GM12872 (cell line): ENCODE measurements around the gene PHF1.
A peak's percentile ranks its signal among the peaks of the same experiment; 100 is the strongest.

ENCODE experiments used
- CTCF ChIP-seq: IDR thresholded peaks from 3 replicates; pipeline ENCODE4 v1.5.1; 2011; ENCODE audit warnings: low read depth, mild to moderate bottlenecking, low read length, moderate library complexity; ENCODE audit not compliant: insufficient read depth

Gene PHF1

GRCh38 chr6:33427585-33428223 is 16.9 kb downstream of the PHF1 start:
- peak; percentile 17; the same call in 1 of the 3 replicates for TF ChIP-seq CTCF

GRCh38 chr6:33428224-33428965 is 17.6 kb downstream of the PHF1 start:
- TF ChIP-seq CTCF: peak; percentile 64

GRCh38 chr6:33428966-33429749 is 18.3 kb downstream of the PHF1 start:
- TF ChIP-seq CTCF: no peak

- no peak for TF ChIP-seq CTCF
Observed at GRCh38 chr6:33429750-33430052, 18.9 kb downstream of the PHF1 start.

GRCh38 chr6:33430334-33430733 is 19.5 kb downstream of the PHF1 start:
- TF ChIP-seq CTCF: no peak

GRCh38 chr6:33430991-33431879 is 20.4 kb downstream of the PHF1 start:
- TF ChIP-seq CTCF: no peak
